Mucosa of rectum (tissue), 2 donors: ENCODE results near the gene FARP1.

ENCODE experiments used
- H3K27ac ChIP-seq, 2 donors: one replicate each; pipeline ENCODE4 v1.7.0; 2013; ENCODE audit warnings: inconsistent platforms in 2 of 2, low read depth in 2 of 2, low read length in 2 of 2
- H3K27me3 ChIP-seq, 2 donors: one replicate each; pipeline ENCODE4 v1.7.0; 2013; ENCODE audit warnings: low read length in 2 of 2; ENCODE audit not compliant: control insufficient read depth in 2 of 2, insufficient read depth in 2 of 2
- H3K36me3 ChIP-seq, 2 donors: one replicate each; pipeline ENCODE4 v1.7.0; 2013; ENCODE audit warnings: low read length in 2 of 2; ENCODE audit not compliant: control insufficient read depth in 2 of 2, insufficient read depth in 2 of 2
- H3K4me1 ChIP-seq, 2 donors: one replicate each; pipeline ENCODE4 v1.7.0; 2013; ENCODE audit warnings: low read length in 2 of 2, mild to moderate bottlenecking in 1 of 2; ENCODE audit not compliant: control insufficient read depth in 2 of 2, insufficient read depth in 2 of 2
- H3K4me3 ChIP-seq, 2 donors: one replicate each; pipeline ENCODE4 v1.7.0; 2013; ENCODE audit warnings: low read length in 2 of 2
- H3K9ac ChIP-seq, 2 donors: one replicate each; pipeline ENCODE4 v1.7.0; 2013; ENCODE audit warnings: low read length in 2 of 2, low read depth in 1 of 2, mild to moderate bottlenecking in 1 of 2
- H3K9me3 ChIP-seq, 2 donors: one replicate each; pipeline ENCODE4 v1.7.0; 2013; ENCODE audit warnings: low read length in 2 of 2; ENCODE audit not compliant: control insufficient read depth in 2 of 2
- donor health status: healthy.
- donor health status: Normal muscosa, but diverticular disease.

The FARP1 gene

GRCh38 chr13:98475522-98475921, 332.6 kb downstream of the FARP1 start:
- Histone ChIP-seq H3K4me1 (peaks cover 11 to 12% of the 10 kb centered on the region in 2 donors), H3K36me3 (peaks cover 29 to 42% of the 10 kb centered on the region in 2 donors), H3K9me3 (no peaks in the 10 kb centered on the region), H3K4me3 (no peak overlapping the region), H3K27me3 (no peaks in the 10 kb centered on the region), H3K27ac (no peak overlapping the region), H3K9ac (no peak overlapping the region)

GRCh38 chr13:98476106-98476505, 333.2 kb downstream of the FARP1 start:
- H3K27me3 ChIP-seq, result no peaks in the 10 kb centered on the region
- H3K9me3 ChIP-seq, result no peaks in the 10 kb centered on the region
- peaks cover 12 to 15% of the 10 kb centered on the region in 2 donors for H3K4me1 ChIP-seq
- no peak overlapping the region for H3K9ac ChIP-seq
- H3K4me3 ChIP-seq, result peak overlapping the region in 1 of 2 donors; percentile 50
- peak overlapping the region in 1 of 2 donors; percentile 59 for H3K27ac ChIP-seq
- peaks cover 25 to 40% of the 10 kb centered on the region in 2 donors for H3K36me3 ChIP-seq

- Histone ChIP-seq H3K27ac (peak overlapping the region in 1 of 2 donors; percentile 59), H3K36me3 (peaks cover 20 to 38% of the 10 kb centered on the region in 2 donors), H3K4me1 (peaks cover 12 to 19% of the 10 kb centered on the region in 2 donors), H3K4me3 (peak overlapping the region in 1 of 2 donors; percentile 50), H3K9ac (no peak overlapping the region), H3K27me3 (no peaks in the 10 kb centered on the region), H3K9me3 (no peaks in the 10 kb centered on the region)
These were observed 333.7 kb downstream of the FARP1 start for GRCh38 chr13:98476538-98476966.

- no peaks in the 10 kb centered on the region for H3K9me3 ChIP-seq
- H3K4me1 ChIP-seq, result peaks cover 24 to 34% of the 10 kb centered on the region in 2 donors
- peaks cover 7 to 23% of the 10 kb centered on the region in 2 donors for H3K36me3 ChIP-seq
- H3K27me3 ChIP-seq, result no peaks in the 10 kb centered on the region
- no peak overlapping the region for H3K9ac ChIP-seq
- no peak overlapping the region for H3K4me3 ChIP-seq
- no peak overlapping the region for H3K27ac ChIP-seq
These were observed 335.6 kb downstream of the FARP1 start for GRCh38 chr13:98478189-98479129.

- Histone ChIP-seq H3K4me3 (no peak overlapping the region), H3K36me3 (peaks cover 4 to 12% of the 10 kb centered on the region in 2 donors), H3K9me3 (no peaks in the 10 kb centered on the region), H3K27me3 (no peaks in the 10 kb centered on the region), H3K4me1 (peaks cover 35 to 39% of the 10 kb centered on the region in 2 donors), H3K27ac (no peak overlapping the region), H3K9ac (no peak overlapping the region)
These were observed 336.7 kb downstream of the FARP1 start for GRCh38 chr13:98479496-98480003.

GRCh38 chr13:98480915-98481877, 338.3 kb downstream of the FARP1 start:
- peaks cover 48 to 52% of the 10 kb centered on the region in 2 donors for H3K4me1 ChIP-seq
- H3K36me3 ChIP-seq, result peaks cover 0 to 7% of the 10 kb centered on the region in 2 donors
- no peaks in the 10 kb centered on the region for H3K27me3 ChIP-seq
- H3K4me3 ChIP-seq, result no peak overlapping the region
- no peaks in the 10 kb centered on the region for H3K9me3 ChIP-seq
- peak overlapping the region; percentile 11 to 62 for H3K27ac ChIP-seq
- H3K9ac ChIP-seq, result no peak overlapping the region

GRCh38 chr13:98482476-98483444, 339.9 kb downstream of the FARP1 start:
- Histone ChIP-seq H3K27ac (peak overlapping the region; percentile 77 to 92), H3K4me1 (peaks cover 48 to 60% of the 10 kb centered on the region in 2 donors), H3K9me3 (no peaks in the 10 kb centered on the region), H3K36me3 (peaks cover 0 to 7% of the 10 kb centered on the region in 2 donors), H3K9ac (peak overlapping the region; percentile 10 to 52), H3K4me3 (peak overlapping the region; percentile 4 to 26), H3K27me3 (no peaks in the 10 kb centered on the region)

GRCh38 chr13:98483601-98484288, 340.9 kb downstream of the FARP1 start:
- Histone ChIP-seq H3K4me3 (peak overlapping the region; percentile 41 to 53), H3K27me3 (no peaks in the 10 kb centered on the region), H3K9me3 (no peaks in the 10 kb centered on the region), H3K4me1 (peaks cover 43 to 60% of the 10 kb centered on the region in 2 donors), H3K36me3 (peaks cover 0 to 7% of the 10 kb centered on the region in 2 donors), H3K27ac (peak overlapping the region; percentile 77 to 92), H3K9ac (peak overlapping the region; percentile 68 to 74)
